Skeletal muscle satellite cell (primary cell): ENCODE measurements around the gene PCDHB5. TPM values are rescaled to one million over a fixed set of nuclear protein-coding genes. Genes with fewer than 3 reads are reported as not detected.
"Not testable (repeated sequence)": the region's sequence is repeated elsewhere in the genome, so short reads cannot be mapped to it uniquely, and the experiment has no call there.

Source experiments
- H3K27me3 ChIP-seq: 2 replicates; pipeline ENCODE4 v1.7.0; 2013; ENCODE audit warnings: low read length; ENCODE audit not compliant: control insufficient read depth, insufficient read depth
- H3K36me3 ChIP-seq: 2 replicates; pipeline ENCODE4 v1.7.0; 2013; ENCODE audit warnings: mild to moderate bottlenecking, control low read depth, low read length; ENCODE audit not compliant: insufficient read depth
- H3K4me1 ChIP-seq: 2 replicates; pipeline ENCODE4 v1.7.0; 2013; ENCODE audit warnings: low read length; ENCODE audit not compliant: control insufficient read depth, insufficient read depth
- H3K4me2 ChIP-seq: 2 replicates; pipeline ENCODE4 v1.7.0; 2013; ENCODE audit warnings: mild to moderate bottlenecking, low read length
- H3K4me3 ChIP-seq: 2 replicates; pipeline ENCODE4 v1.7.0; 2013; ENCODE audit warnings: low read length
- H3K9ac ChIP-seq: 2 replicates; pipeline ENCODE4 v1.7.0; 2013; ENCODE audit warnings: mild to moderate bottlenecking, low read depth, low read length, moderate library complexity
- H3K9me3 ChIP-seq: replicated peaks from 2 replicates; pipeline ENCODE4 v1.7.0; 2013; ENCODE audit warnings: mild to moderate bottlenecking, control low read depth, low read length
- total RNA-seq: library from RNA; depleted of rRNA; stranded (reverse); fragments of >200 nt; gene quantifications from 2 replicates; pipeline ENCODE4 v1.2.3, GENCODE V29; 2012; rRNA removed

PCDHB5 gene
- total RNA-seq: 0.25 and 0.44 TPM in 2 replicates

GRCh38 chr5:141135030-141135717, at the start of gene PCDHB5:
PCDHB5 (plus strand) TSS chr5:141135206; CDS start chr5:141135435, 229 bp downstream.
- H3K9ac ChIP-seq: peak within 1 kb of the TSS; percentile 64
- no peaks in the 10 kb centered on the region for H3K27me3 ChIP-seq
- H3K36me3 ChIP-seq: no peaks in the 10 kb centered on the region
- H3K4me2 ChIP-seq: peak within 1 kb of the TSS; percentile 56
- H3K4me3 ChIP-seq: peak within 1 kb of the TSS; percentile 67
- H3K9me3 ChIP-seq: no peaks in the 10 kb centered on the region
- H3K4me1 ChIP-seq: no peaks in the 10 kb centered on the region

- peak within 1 kb of the TSS; percentile 80 for H3K9ac ChIP-seq
- no peaks in the 10 kb centered on the region for H3K4me1 ChIP-seq
- H3K9me3 ChIP-seq: no peaks in the 10 kb centered on the region
- no peaks in the 10 kb centered on the region for H3K36me3 ChIP-seq
- H3K27me3 ChIP-seq: no peaks in the 10 kb centered on the region
- H3K4me2 ChIP-seq: peak within 1 kb of the TSS; percentile 73
- peak within 1 kb of the TSS; percentile 72 for H3K4me3 ChIP-seq
These were observed 40.3 kb upstream of the PCDHB5 start, which contains the start of gene PCDHB2 for GRCh38 chr5:141094481-141095262. PCDHB2 (plus strand) TSS chr5:141094615; CDS start chr5:141094791, 176 bp downstream.

- Histone ChIP-seq H3K9me3 (no peaks in the 10 kb centered on the region), H3K36me3 (no peaks in the 10 kb centered on the region), H3K4me3 (peak overlapping the region; percentile 72), H3K27me3 (no peaks in the 10 kb centered on the region), H3K4me1 (no peaks in the 10 kb centered on the region), H3K9ac (peak overlapping the region; percentile 80), H3K4me2 (peak overlapping the region; percentile 73)
These were observed 39.8 kb upstream of the PCDHB5 start for GRCh38 chr5:141095263-141095641.

- not testable (repeated sequence) for H3K36me3 ChIP-seq, H3K4me1 ChIP-seq, H3K27me3 ChIP-seq, H3K9ac ChIP-seq, H3K9me3 ChIP-seq, H3K4me3 ChIP-seq, H3K4me2 ChIP-seq
These were observed 38.8 kb upstream of the PCDHB5 start for GRCh38 chr5:141096181-141096580.

- H3K4me3 ChIP-seq, H3K27me3 ChIP-seq, H3K36me3 ChIP-seq, H3K9me3 ChIP-seq, H3K4me2 ChIP-seq, H3K4me1 ChIP-seq, H3K9ac ChIP-seq: not testable (repeated sequence)
These were observed 38.4 kb upstream of the PCDHB5 start for GRCh38 chr5:141096586-141096985.

- Histone ChIP-seq H3K4me2 (no peak within 1 kb of the TSS), H3K9me3 (no peaks in the 10 kb centered on the region), H3K27me3 (no peaks in the 10 kb centered on the region), H3K4me1 (no peaks in the 10 kb centered on the region), H3K9ac (no peak within 1 kb of the TSS), H3K4me3 (peak within 1 kb of the TSS; percentile 53), H3K36me3 (no peaks in the 10 kb centered on the region)
These were observed 34.7 kb upstream of the PCDHB5 start, which contains the start of gene PCDHB3 for GRCh38 chr5:141100243-141100805. PCDHB3 (plus strand) TSS chr5:141100473; CDS start chr5:141100650, 177 bp downstream.

GRCh38 chr5:141101059-141101458, 33.9 kb upstream of the PCDHB5 start:
- H3K9ac ChIP-seq: no peak overlapping the region
- no peaks in the 10 kb centered on the region for H3K36me3 ChIP-seq
- H3K27me3 ChIP-seq: no peaks in the 10 kb centered on the region
- no peak overlapping the region for H3K4me2 ChIP-seq
- H3K9me3 ChIP-seq: no peaks in the 10 kb centered on the region
- H3K4me3 ChIP-seq: peak overlapping the region; percentile 53
- H3K4me1 ChIP-seq: no peaks in the 10 kb centered on the region

GRCh38 chr5:141102070-141102469, 32.9 kb upstream of the PCDHB5 start:
- H3K9me3 ChIP-seq, H3K4me2 ChIP-seq, H3K27me3 ChIP-seq, H3K36me3 ChIP-seq, H3K4me3 ChIP-seq, H3K4me1 ChIP-seq, H3K9ac ChIP-seq: not testable (repeated sequence)

- H3K9me3 ChIP-seq, H3K9ac ChIP-seq, H3K27me3 ChIP-seq, H3K4me2 ChIP-seq, H3K36me3 ChIP-seq, H3K4me1 ChIP-seq, H3K4me3 ChIP-seq: not testable (repeated sequence)
These were observed 32.5 kb upstream of the PCDHB5 start for GRCh38 chr5:141102471-141102870.

- Histone ChIP-seq H3K36me3 (no peaks in the 10 kb centered on the region), H3K9me3 (no peaks in the 10 kb centered on the region), H3K27me3 (no peaks in the 10 kb centered on the region), H3K9ac (no peak overlapping the region), H3K4me1 (no peaks in the 10 kb centered on the region), H3K4me2 (no peak overlapping the region), H3K4me3 (no peak overlapping the region)
These were observed 29.7 kb upstream of the PCDHB5 start for GRCh38 chr5:141105350-141105749.

GRCh38 chr5:141119250-141119649, 15.8 kb upstream of the PCDHB5 start:
- Histone ChIP-seq H3K4me2 (no peak overlapping the region), H3K4me1 (no peaks in the 10 kb centered on the region), H3K4me3 (no peak overlapping the region), H3K9ac (no peak overlapping the region), H3K36me3 (no peaks in the 10 kb centered on the region), H3K27me3 (no peaks in the 10 kb centered on the region), H3K9me3 (no peaks in the 10 kb centered on the region)
